Suprapubic skin (tissue), 3 donors: Measurements from ENCODE around the gene DAB2IP.

Experiments
- CTCF ChIP-seq, 2 donors: fragments of 200-600 bp in 1 of 2; fragments of 450-650 bp in 1 of 2; sonication (generic) in 1 of 2; IDR thresholded peaks; one replicate each; pipeline ENCODE4 v1.5.1; 2016 to 2019; ENCODE audit warnings: antibody characterized with exemption in 2 of 2, mild to moderate bottlenecking in 1 of 2, moderate library complexity in 1 of 2
- POLR2A ChIP-seq, 2 donors: fragments of 450-650 bp; IDR thresholded peaks; one replicate each; pipeline ENCODE4 v1.6.1; 2017; ENCODE audit warnings: antibody characterized with exemption in 2 of 2, mild to moderate bottlenecking in 2 of 2, moderate library complexity in 2 of 2

GRCh38 chr9:121656941-121657470, 5.6 kb downstream of the DAB2IP start:
- TF ChIP-seq CTCF (IDR thresholded peaks at IDR 0.05) (no peak), POLR2A (IDR thresholded peaks at IDR 0.05) (no peak)
